Endothelial cell of hepatic sinusoid (primary cell): ENCODE results near the gene NTM.

Source experiments
- in situ Hi-C: cut with HindIII; loops from 2 replicates; pipeline ENCODE4 v1.10.0; 2017; ENCODE audit warnings: low sequenced_read_pairs

NTM gene

DNA sequence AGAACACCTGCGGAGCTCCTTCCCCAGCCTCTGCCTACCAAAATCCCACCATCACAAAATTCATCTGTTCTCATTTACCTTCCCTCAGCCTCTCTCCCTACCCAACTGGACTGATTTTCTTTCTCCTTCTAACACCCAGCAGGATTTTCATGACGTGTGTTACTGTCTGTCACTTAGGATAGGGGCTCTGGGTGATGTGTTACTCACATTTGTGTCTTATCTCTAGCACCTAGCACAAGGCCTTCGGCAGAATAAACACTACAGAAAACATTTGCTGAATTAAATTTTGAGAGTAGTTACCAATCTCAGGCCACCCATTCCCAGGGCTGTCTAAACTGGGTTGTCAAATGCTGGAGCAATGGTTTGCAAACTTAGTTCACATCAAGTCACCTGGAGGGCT is 88.0 kb downstream of the NTM start:
- in situ Hi-C loops, result no loop called here

DNA sequence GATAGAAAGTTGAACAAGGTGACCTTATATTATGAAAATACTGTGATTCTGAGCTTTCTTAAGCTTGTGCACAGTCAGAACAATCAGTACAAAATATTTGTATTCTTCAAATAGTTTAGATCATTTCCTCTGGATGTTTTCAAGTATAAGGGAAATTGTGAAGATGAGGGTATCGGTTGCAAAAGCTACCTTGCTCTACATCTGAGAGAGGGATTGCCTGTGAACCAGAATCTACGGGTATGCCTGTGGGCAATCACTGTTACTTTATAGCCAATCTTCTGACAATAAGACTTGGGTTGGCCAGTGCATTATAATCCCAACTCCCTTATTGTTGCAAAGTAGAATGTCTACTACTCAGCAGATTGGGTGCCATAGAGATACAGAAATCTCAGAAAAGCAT is 90.5 kb downstream of the NTM start:
- in situ Hi-C loops, result no loop called here

DNA sequence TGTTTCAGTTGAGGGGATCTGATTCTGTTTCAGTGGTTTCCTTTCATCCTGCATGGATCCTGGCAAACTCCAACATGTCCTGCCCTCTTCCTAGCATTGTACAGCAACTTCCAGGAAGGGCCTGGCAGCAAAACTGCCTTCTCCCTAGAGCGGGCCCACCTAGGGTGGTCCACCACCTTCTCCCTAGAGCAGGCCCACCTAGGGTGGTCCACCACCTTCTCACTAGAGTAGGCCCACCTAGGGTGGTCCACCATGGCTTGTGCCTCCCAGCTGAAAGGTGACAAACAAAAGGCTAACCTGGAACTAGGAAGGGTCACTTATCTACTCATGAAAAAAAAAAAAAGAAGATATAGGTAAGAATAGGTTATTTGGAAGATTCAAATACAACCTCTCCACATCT is 92.2 kb downstream of the NTM start:
- in situ Hi-C loops, result no loop called here

DNA sequence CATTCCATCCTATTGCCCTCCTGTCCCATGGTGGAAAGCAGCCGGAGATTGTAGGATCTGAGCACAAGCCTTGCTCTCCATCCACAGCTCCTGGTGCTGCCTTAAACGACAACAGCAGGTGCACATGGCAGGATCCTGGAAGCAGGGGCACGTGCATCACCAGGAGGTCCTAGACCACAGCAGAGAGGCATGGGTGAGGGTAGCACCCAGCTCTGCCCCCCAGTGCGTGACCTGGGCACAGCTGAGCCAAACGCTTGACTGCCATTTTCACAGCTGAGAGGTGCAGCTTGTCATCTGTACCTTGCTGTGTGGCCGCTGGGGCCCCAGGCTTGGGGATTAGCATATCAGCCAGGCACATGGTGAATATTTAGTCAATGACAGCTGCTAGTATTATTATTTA is 92.7 kb downstream of the NTM start:
- in situ Hi-C loops, result no loop called here

DNA sequence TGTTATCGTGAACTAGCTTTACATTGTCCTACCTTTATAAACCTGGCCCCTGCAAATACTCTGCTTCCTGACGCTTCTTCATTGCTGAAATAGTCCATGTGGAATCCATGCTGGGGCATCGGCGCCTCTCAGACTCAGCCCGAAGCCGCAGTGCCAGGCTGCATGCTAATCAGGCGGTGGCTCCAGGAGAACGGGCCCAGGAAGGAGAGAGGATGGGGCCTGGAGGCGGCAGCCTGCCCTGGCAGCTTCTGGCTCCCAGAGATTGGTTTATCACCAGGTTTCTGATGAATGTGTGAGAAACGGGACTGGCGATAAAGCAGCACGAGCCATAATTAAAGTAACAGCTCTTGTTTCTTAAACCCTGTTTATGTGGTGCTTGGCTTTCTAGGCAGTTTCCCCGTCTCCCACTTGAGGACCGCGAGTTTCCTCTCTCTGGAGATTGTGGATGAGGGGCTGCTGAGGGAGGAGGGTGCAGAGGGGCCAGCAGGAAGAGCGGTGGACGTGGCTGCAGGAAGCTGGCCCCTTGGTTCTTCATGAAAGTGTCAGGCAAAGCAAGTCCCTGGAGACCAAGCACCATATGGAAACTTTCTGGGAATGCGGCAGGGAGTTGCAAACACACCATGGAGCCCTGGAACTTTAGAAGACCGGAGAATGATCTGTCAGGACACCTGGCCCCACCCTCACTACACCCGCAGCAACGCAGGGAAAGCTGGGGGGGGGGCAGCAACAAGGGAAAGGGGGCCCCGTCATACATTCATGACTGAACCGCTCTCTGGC is 93.4 kb downstream of the NTM start:
- in situ Hi-C loops, result no loop called here

DNA sequence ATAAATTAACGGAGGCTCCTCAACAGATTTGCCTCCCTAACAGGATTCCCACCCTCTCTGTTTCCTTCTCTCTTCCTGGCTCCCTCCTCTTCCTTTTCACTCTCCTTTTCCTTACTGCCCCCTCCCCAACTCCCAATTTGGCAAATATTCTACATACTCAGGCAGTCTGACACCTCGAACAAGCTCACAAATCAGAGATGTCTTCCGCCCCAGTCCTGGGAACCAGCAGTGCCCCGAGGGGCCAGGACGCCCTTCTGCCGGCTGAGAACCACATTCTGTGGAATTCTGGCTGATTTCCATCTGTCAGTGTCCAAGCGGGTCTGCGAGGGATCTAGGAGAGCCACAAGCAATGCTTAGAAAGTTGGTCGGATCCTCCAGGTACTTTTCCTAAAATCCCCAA is 94.0 kb downstream of the NTM start:
- in situ Hi-C loops, result no loop called here

DNA sequence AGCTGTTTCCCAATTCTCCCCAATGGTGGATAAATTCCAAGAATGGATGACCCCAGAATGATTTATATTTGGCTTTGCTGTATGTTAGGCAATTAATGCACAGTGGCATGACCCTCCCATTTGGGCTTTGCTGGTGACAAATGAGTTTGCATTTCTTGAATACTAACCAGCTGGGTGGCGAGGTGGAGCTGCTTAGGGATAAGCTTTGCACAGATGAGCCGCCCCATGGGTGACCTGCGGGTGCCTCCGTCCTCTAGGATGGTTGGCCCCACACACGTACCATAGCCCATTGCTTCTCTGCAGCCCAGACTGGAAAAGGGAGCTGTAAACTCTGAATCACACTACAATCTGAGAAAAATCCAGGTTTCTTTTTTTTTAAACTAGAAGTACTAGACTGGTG is 94.6 kb downstream of the NTM start:
- in situ Hi-C loops, result no loop called here

DNA sequence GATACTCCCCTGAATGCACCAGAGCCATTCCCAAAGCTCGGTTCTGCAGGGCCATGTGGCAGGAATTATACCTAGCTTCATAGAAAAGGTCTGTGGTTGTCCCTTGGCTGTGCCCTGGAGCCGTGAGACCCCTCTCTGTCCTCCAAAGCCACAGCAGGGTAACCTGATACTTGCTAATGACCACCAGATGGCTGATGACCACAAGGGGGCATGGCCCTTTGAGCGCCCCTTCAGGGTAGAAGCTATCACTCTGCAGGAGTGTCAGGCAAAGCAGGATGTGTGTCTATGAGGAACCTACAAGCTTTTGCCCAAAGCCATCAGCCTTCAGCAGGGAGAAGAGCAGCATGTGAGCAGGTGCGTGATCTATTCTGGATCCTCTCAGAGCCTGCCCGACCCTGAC is 95.3 kb downstream of the NTM start:
- in situ Hi-C loops, result no loop called here

DNA sequence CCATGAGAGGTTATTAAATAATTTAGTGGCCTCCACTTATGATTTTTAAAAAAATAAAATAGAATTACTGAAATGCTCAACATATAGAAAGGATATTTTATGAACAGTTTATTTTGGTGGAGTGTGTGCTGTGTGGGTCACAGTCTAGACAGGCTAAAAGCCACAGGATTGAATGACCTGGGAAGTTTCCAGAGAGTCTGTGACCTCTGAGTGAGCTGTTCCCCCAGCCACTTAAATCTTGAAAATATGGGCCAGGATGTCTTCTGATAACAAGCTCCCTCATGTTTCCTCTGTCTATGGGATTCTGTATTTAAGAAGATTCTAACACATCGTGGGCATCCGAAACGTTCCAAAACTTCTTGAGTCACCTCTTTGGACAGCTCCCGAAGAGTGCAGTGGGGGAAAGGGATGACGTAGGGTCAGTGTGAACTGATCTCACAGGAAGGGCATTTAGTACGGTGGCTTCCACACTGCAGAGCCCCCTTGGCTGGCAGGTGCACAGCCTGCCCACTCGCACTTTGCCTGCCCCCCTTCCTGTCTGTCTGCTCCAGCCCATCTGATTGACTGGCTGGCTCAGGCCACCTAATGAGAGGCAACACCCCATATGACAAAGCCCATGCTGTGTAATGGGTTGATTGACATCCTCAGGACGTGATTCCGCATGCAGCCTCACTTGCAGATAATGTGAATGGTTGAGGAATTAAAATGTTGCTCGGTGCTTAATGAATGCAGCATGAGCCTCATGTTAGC is 97.4 kb downstream of the NTM start:
- in situ Hi-C loops, result no loop called here

DNA sequence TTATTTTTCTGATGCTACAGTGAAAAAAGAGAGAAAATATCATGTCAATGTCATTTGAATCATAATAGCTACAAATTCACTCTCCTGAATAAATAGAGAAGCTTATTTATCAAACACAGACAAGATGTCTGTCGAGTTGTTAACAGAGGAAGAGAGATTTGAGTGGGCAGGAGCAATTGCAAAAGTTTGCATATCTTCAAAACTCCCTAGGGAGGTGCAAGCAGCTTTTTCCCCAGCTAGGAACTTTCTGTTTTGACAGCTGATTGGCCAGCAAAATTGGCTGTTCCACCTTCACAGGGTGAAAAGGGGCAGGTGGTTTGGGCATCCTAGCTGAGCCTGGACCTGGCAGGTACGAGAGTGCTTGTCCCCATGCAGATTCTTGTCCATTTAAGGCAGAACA is 98.2 kb downstream of the NTM start:
- in situ Hi-C loops, result no loop called here

DNA sequence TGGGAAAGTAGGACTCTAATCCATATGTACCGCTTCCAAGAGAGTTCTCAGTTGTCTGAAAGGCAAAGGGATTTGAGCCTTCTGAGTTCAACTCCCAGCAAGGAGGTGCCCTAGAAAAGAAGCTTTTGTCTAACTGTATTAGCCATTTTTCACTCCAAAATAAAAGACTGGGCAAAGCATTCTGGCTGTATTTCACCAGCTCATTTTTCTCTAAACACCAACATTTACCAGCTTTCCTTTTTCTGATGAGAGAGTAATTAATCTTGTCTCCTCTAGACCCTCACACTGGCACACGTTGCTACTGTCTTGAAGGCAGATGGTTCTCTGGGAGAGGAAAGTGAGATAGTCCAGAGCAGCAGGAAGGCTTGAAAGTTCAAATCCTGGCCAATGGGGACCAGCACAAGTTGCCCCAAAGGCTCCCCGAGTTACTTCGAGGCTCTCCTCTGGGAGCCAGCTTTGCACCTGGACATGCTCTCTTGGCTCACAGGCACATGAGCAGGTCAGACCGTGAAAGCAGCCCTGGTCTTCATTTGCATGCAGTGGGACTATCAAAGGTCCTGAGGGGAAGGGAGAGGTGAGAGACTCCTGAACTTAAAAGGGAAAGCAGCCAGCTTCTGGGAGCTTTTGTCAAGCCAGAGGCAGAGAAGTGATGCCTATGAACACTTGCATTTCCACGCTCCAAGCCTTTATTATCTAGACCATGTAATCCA is 100.0 kb downstream of the NTM start:
- in situ Hi-C loops, result no loop called here

DNA sequence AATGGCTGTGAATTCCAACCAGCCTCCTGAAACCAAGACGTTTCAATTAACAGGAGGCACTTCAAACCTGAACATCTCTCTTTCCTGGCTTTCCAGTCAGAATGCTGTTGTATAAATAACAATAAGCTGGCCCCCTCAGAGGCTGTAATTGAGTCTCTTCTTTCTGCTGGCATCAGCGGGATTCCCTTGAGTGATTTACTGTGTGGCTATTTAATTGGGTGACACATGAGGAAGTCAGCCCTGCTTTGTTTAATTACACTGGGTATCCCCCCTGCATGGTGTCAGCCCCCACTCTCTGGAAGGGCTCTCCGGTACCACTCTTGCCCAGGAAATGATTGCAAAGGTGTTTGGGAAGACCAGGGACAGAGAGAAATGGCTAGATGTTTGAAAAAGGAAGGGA is 101.6 kb downstream of the NTM start:
- in situ Hi-C loops, result no loop called here

DNA sequence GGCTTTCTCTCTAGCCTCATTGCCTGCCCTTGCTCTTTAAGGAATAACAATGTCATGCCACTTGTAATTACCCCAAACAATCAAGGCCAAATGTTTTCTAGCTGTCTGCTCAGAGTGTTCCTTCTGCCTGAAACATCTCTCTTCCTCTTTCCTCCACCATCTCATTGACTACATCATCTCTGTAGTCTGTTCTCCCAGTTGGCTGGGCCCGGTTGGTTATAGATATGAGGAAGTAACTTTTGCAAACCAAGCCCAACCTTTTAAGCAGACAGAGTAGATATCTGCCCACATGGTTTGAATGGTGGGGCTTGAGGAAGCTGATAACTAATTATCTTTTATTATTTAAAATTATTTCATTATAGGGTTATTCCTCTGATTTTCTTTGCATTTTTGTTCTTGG is 104.5 kb downstream of the NTM start:
- in situ Hi-C loops, result no loop called here

DNA sequence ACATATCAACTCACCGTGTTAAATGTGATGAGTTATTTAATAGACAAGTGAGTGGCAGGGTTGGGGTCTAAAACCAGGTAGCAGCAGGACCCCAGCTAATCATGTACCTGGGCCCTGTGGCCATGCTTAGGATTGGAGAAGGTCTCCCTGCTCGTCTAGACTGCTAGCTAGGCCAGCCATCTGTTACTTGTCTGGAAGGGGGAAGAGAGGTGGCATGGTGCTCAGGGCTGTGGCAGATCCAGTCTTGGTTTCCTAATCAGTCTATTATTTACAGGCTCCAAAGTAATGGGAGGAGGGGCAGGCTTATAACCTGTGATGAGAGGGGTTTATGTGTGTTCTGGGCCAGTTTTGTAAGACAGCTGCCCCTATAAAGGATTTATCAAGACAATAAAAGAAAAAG is 105.9 kb downstream of the NTM start:
- in situ Hi-C loops, result no loop called here

DNA sequence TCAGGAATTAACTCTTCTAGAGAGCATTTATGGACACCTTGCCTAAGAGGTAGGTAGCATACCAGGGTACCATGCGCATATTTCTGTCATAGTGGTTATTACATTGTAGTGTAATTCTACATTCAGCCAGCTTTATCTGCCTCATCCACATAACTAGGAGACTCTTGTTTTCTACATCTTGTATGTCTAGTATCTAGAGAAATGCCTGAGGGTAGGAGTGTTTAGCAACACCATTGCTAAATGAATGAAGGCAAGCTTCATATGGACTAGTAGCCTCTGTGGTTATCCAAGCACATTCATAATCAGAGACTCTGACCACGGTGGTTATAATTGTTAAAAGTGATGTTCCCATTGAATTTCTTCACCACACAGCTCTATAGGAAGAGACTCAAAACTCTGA is 107.9 kb downstream of the NTM start:
- in situ Hi-C loops, result no loop called here

DNA sequence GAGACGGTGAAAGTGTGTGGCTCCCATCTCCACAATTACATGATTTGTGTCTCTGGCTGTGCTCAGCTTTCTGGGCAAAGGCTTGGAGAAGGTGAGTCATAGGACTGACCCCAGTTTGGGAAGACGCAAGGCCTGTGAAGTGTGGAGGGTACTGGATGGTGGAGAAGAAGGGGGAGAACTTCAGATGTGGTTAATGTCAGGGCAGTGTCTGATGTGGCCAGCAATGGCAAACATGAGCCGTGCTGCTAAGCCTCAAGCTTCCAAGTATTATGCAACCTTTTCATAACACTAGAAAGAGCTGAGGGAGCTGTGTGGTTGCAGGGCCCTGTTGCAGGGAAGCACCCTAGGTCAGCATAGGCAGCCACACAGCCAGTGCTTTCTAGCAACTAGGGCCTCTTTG is 110.9 kb downstream of the NTM start:
- in situ Hi-C loops, result no loop called here

DNA sequence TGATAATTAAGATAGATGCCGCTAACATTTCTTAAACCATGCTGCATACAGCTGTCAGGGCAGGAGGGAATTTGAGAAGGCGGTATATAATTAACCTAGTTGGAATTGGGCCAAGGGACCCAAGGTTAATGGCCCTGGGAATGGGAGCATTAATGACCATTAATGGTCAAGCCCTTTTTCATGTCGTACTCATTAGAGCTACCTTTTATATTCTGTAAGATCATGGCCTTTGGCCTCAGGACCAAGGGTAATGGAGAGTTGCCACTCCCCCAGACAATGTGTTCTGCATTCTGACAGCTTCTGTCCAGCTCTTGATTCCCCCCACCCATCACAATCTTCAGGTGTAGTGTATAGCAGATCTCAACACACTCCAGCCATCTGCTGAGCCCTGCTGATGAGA is 111.6 kb downstream of the NTM start:
- in situ Hi-C loops, result no loop called here

DNA sequence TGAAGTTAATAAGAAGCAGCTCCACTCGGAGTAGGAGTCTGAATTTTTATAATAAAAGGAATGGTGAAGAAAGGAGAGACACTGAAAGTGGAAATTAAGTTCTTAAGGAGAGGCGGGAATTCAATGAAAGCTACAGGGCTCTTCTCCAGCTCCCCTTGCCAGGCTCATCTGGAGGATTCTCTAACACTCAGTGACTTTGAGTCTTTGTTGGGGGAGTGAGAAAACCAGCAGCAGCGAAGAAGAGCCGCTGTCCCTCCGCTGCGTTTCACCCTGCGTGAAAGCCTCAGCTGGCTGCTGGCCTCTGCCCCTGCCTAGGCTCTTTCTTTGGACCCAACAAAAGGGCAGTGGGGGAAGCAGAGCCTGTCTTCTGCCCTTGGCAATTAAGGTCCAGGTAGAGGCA is 113.0 kb downstream of the NTM start:
- in situ Hi-C loops, result no loop called here

DNA sequence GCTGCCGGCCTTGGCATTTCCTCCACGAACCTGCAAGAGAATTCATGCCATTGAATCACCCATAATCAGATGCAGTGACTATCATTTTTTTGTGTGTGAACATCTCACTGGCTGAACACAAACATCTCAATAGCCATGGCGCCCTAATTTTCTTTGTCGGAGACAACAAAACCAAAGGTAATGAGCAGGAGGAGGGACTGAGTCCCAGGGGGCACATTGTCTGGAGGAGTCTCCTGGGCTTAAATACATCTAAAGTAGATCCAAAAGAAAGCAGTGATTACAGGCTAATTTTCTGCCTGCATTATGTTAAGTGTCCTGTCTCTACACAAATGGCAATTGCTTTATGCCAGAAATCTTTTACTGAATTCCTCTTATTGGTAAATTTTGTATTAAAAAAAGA is 113.5 kb downstream of the NTM start:
- in situ Hi-C loops, result no loop called here

DNA sequence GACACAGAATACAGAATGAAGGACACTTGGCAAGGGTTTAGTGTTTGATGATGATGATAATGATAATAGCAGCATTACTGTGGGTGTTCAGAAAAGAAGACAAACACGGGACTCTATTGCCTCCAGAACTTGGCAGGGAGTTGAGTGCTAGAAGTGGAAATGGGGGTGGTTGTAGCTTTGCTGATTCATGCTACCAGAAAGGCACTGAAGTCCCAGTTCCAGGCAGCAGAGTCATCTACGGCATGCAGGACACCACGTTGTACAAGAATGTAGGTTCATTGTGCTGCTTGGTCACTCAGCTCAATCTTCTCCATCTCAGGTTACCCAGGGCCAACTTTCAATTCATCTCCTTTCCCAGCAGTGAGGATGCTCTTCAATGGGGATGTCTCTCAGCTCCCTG is 115.7 kb downstream of the NTM start:
- in situ Hi-C loops, result no loop called here

DNA sequence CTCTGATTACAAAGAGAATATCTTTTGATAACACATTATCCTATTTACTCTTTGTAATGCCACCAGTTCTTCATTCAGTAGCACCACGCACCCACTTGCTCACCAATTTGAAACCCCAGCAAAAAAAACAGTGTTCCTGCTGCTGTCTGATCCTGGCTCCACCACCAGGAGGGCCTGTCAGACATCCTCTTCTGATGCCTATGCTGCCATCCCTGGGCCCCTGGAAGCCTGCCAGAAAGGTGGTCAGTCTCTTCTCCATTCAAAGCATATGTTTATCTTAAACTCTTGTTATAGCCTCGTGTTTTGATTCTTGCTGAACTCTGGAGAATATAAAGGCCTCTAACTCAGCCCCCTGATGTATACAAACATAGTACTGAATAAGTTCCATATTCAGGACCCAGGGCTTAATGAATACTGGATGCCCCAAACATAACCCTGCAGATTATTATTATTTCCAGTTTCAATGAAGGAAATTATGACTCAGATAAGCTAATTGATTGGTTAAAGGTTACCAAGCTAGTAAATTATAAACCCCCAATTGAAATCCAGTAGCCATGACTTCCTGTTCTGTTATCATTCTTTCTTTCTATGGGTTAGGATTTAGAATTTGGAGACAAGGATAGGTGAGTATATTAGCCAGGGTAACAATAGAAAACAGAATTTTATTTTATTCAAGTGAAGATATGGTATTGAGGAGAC is 116.7 kb downstream of the NTM start:
- in situ Hi-C loops, result no loop called here
